TTC549 (cell line): Measurements from ENCODE around the gene ACYP1.
A peak's percentile ranks its signal among the peaks of the same experiment; 100 is the strongest.

Experiments used
- FAIRE-seq: peaks from 2 replicates; lab custom pipeline; 2012; peaks lifted over from hg19 to GRCh38; lab: Jason Lieb, UNC

The ACYP1 gene

GRCh38 chr14:75063491-75064204, at the start of gene ACYP1:
Gene ACYP1, minus strand, starts transcription at chr14:75064024. Its CDS starts 471 bp downstream, at chr14:75063553.
- FAIRE-seq: no peak

- FAIRE-seq: no peak
Measured at GRCh38 chr14:75109877-75110276, 46.1 kb upstream of the ACYP1 start.

DNA sequence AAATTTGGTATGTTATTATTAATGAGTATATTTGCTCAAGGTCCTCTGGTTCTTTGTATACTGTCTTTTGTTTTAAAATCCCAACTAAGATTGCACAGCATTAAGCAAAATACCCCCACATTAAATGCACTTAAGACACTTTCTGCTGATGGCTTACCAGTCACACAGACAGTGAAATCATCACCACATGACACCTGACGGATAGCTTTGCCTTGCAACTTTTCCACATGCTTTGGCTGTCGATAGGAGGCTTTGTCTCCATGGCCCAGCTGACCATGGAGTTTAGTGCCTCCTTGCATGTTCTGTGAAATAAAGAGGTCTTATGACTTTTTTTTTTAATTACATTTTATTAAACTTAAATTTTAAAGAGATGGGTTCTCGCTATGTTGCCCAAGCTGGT, 43.4 kb upstream of the ACYP1 start:
- no peak for FAIRE-seq

DNA sequence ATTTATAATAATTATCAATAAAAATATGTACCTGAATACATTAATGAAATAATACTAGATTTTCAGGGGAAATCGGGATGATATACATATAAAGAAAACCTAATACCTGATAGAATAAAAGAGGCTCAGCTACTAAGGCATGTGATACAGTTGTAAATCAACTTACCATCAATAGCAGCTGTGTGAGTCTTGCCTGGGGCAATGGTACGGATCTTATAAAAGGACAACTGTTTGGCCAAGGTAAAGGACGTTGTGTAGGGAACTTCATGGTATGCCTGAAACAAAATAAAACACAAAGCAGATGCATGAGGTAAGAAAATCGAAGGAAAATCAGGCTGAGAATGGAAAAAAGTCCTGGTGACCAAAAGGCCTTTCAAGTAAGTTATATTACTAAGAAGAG, 37.7 kb upstream of the ACYP1 start:
- FAIRE-seq: no peak

DNA sequence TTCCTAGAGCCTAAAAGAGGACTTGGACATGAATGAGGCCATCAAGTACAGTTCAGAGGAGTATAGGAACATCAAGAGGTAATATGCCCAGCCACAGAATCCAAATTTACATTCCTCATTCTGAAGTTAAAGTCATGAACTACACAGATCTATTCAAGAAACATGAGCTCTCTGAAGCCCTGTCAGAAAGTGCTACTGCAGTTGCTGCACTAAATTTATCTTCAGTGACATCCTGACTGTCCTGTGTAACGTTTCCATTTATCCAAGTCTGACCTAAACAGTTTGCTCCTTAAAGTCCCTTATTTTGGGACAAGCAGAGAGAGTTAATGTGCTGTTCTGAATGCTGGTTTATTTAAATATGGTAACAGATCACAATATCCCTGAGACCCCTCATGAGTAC, 34.9 kb upstream of the ACYP1 start:
- FAIRE-seq: no peak

DNA sequence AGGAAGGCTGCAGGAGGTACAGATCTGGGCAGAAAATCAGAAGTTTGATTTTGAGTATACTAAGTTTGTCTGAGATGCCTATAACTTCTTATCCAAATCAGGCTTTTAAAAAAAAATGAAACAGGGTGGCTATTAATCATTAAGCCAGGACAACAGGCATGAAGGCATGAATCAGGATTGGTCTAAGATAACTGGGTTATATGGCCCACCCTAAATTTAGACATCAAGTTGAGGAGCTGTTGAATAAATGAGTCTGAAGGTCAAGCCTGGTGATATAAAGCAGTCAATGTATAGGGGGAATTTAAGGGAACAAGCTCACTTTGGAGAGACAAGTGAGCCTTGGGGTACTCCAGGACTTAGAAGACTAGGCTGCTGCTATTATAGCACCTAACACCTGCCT, 34.4 kb upstream of the ACYP1 start:
- FAIRE-seq: no peak

DNA sequence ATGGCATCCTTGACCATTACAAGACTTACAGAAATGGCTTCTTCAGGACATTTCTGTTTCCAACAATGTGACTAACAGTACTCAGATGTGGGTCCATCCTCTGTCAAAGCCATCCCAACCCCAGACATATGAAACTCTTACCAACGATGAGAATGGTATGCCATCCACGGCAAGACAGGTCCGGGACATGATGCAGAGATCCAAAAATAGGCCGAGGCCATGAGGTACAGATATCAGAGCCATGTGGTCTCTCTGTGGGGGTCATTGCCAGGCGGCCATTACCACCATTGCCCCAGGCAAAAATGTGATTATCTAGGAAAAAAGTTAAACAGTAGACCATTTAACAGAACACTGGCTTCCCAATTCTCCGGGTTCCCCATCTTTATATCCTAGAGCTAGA, 33.1 kb upstream of the ACYP1 start:
- no peak for FAIRE-seq

DNA sequence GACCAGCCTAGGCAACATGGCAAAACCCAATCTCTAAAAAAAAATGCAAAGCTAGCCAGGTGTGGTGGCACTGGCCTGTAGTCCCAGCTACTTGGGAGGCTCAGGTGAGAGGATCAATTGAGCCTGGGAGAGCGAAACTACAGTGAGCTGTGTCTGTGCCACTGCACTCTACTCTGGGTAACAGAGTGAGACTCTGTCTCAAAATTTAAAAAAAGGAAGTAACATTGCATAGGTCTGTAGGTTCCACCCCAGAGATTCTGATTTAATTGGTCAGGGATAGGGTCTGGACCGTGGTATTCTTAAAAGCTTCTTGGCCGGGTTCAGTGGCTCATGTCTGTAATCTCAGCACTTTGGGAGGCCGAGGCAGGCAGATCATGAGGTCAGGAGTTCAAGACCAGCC, 31.9 kb upstream of the ACYP1 start:
- FAIRE-seq: no peak

- no peak for FAIRE-seq
Measured at GRCh38 chr14:75094896-75095295, 31.1 kb upstream of the ACYP1 start.

- FAIRE-seq: no peak
Measured at GRCh38 chr14:75092698-75093097, 28.9 kb upstream of the ACYP1 start.

DNA sequence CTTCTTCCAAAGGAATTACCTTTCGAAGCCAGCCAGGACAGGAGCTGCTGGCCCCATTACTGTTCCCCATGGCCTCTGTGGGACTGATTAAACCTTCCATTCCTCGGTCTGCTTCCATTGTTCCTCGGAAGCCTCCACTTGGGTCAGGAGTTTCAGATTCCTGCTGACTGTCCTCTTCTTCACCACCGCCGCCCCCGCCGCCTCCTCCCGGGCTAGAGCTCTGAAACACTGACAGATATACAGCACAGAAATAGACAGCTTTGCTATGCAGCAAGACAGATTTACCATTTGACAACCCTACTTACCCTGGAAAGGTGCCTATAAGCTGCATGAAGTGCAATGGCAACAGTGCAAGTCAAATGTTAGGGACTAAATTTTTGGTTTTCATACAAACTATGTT, 27.4 kb upstream of the ACYP1 start:
- no peak for FAIRE-seq

DNA sequence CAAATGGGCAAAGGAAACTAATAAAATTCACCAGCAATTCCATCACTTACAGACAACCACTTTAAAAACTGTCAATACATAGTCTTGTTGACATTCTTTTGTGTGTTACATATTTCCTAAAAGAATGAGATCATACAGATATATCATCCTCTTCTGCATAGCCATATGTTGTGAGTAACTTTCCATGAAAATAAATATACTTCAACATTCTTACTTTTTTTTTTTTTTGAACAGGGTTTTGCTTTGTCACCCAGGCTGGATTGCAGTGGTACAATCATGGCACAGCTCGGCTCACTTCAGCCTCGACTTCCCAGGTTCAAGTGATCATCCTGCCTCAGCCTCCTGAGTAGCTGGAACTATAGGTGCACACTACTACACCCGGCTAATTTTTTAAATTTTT, 26.5 kb upstream of the ACYP1 start:
- FAIRE-seq: no peak

- peak; percentile 75 for FAIRE-seq
Measured at GRCh38 chr14:75088566-75089373, 24.9 kb upstream of the ACYP1 start.

- FAIRE-seq: no peak
Measured at GRCh38 chr14:75088153-75088552, 24.3 kb upstream of the ACYP1 start.

DNA sequence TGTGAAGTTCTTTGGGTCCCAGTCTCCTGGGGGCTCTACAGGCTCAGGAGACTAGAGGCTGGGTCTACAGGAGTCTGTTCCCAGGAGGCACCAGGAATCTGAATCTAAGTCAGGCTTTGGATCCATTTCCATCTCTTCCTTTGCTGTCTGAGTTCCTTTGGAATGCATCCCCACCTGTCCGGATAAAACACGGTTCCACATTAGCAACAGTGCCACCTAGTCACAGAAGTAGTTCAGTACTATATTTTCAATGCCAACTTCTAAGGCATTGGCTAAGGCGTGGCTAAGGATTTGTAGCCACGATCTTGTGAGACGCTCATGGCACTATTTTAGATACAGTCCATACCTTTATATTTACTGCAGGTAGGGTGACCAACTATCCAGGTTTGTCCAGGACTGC, 20.7 kb upstream of the ACYP1 start:
- no peak for FAIRE-seq

GRCh38 chr14:75083271-75083670, 19.4 kb upstream of the ACYP1 start:
- no peak for FAIRE-seq

GRCh38 chr14:75081660-75082229, 17.9 kb upstream of the ACYP1 start:
- no peak for FAIRE-seq

GRCh38 chr14:75079521-75079920, 15.7 kb upstream of the ACYP1 start:
- FAIRE-seq: no peak

DNA sequence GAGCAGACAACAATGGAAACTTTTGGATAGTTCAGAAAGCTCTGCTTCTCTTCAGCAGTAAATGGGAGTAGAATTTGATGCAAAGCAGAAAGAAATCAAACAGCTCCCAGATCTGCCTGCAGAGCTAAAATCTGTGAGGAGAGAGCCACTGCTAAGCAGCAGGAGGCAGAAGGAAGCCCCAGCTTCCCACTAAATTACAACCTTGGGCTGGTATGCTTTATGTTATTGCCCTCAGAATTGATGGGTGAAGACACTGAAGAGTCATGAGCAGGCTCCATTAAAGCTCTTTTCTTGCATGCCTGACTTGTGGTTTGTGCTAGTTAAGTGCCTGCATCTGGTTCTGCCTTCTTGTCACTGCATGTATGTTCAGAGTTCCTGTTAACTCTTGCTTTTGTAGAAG, 14.0 kb upstream of the ACYP1 start:
- no peak for FAIRE-seq

DNA sequence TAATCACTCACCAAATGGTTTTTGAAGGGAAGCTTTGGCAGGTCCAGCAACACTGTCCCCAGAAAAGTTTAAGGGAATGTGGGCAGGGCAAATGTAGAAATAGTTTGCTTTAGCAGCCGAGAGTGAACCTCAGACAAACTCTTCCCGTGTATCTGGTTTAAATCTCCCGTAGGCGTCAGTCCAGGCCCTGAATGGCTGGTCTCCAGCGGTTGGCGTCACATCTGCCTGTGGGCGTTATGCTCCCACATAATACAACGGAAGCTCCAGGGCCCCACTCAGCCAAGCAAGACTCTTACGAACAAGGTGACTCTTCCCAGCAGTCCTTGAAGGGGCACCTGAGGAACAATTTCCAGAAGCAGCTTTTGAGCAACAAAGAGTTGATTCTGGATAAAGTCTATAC, 6.6 kb upstream of the ACYP1 start:
- FAIRE-seq: no peak

- no peak for FAIRE-seq
Measured at GRCh38 chr14:75069811-75070145, 6.0 kb upstream of the ACYP1 start.

GRCh38 chr14:75069121-75069810, 5.4 kb upstream of the ACYP1 start, which contains the start of gene ZC2HC1C:
Gene ZC2HC1C, plus strand, starts transcription at chr14:75069641. Its CDS starts 933 bp downstream, at chr14:75070574.
- FAIRE-seq: no peak
